HEK293 (cell line): Measurements from ENCODE around the gene RPP30.

ENCODE experiments used
- CTCF ChIA-PET: fragments of 350-600 bp; formaldehyde crosslinking; extraction: SDS; loops from one replicate; lab custom pipeline; 2021; ENCODE audit warnings: antibody characterized with exemption; lab: Yijun Ruan, JAX
- POLR2A ChIA-PET: fragments of 300-600 bp; formaldehyde crosslinking; extraction: SDS; loops from one replicate; lab custom pipeline; 2020; ENCODE audit warnings: antibody characterized with exemption, inconsistent platforms; lab: Yijun Ruan, JAX
- H3K27ac ChIP-seq: fragments of 200-500 bp; sonication (Bioruptor generic); 2 replicates; pipeline ENCODE4 v1.5.1; 2014; ENCODE audit warnings: low read depth, low read length, control low read depth, inconsistent platforms; ENCODE audit errors: extremely low read depth
- H3K36me3 ChIP-seq, 2 experiments: fragments of 200-500 bp in 1 of 2; sonication (Bioruptor generic) in 1 of 2; 1 replicate in 1 of 2; 2 replicates in 1 of 2; pipeline ENCODE4 v1.5.1; 2014 to 2017; ENCODE audit warnings: inconsistent platforms in 2 of 2, low read length in 2 of 2; ENCODE audit not compliant: control insufficient read depth in 2 of 2, insufficient read depth in 1 of 2
- H3K4me1 ChIP-seq: fragments of 200-500 bp; sonication (Bioruptor generic); 2 replicates; pipeline ENCODE4 v1.5.1; 2014; ENCODE audit warnings: mild to moderate bottlenecking, low read length, inconsistent platforms; ENCODE audit not compliant: control insufficient read depth, insufficient read depth
- H3K4me3 ChIP-seq: 2 replicates; pipeline ENCODE4 v1.5.1; 2011; ENCODE audit warnings: low read depth, mild to moderate bottlenecking, control low read depth, low read length, moderate library complexity
- H3K9me3 ChIP-seq: fragments of 200-500 bp; sonication (Bioruptor generic); 2 replicates; pipeline ENCODE4 v1.5.1; 2014; ENCODE audit warnings: low read depth, low read length, inconsistent platforms; ENCODE audit not compliant: control insufficient read depth, insufficient read depth
- GLI2 ChIP-seq: fragments of 450-650 bp; formaldehyde crosslinking; IDR thresholded peaks from 2 replicates; pipeline ENCODE4; 2017; ENCODE audit warnings: missing biosample characterization, missing genetic modification characterization, low read depth, borderline replicate concordance
- HOXD13 ChIP-seq: sonication (generic); formaldehyde crosslinking; IDR thresholded peaks from 2 replicates; pipeline ENCODE4 v1.8.0; 2022; ENCODE audit warnings: missing genetic modification reagents, borderline replicate concordance
- MEIS1 ChIP-seq: sonication (generic); formaldehyde crosslinking; IDR thresholded peaks from 2 replicates; pipeline ENCODE4 v1.8.1; 2022; ENCODE audit warnings: missing genetic modification reagents, mild to moderate bottlenecking, borderline replicate concordance
- SP3 ChIP-seq: fragments of 450-650 bp; formaldehyde crosslinking; IDR thresholded peaks from 2 replicates; pipeline ENCODE4 v1.5.1; 2016; ENCODE audit warnings: missing biosample characterization, missing genetic modification characterization
- YY1 ChIP-seq: fragments of 450-650 bp; formaldehyde crosslinking; IDR thresholded peaks from 2 replicates; pipeline ENCODE4 v1.5.1; 2018; ENCODE audit warnings: missing biosample characterization, missing genetic modification characterization
- ZBTB8A ChIP-seq: fragments of 450-650 bp; formaldehyde crosslinking; IDR thresholded peaks from 2 replicates; pipeline ENCODE4 v1.5.1; 2016; ENCODE audit warnings: missing biosample characterization, missing genetic modification characterization
- ZNF2 ChIP-seq: fragments of 450-650 bp; formaldehyde crosslinking; IDR thresholded peaks from 2 replicates; pipeline ENCODE4 v1.5.1; 2016; ENCODE audit warnings: missing biosample characterization, missing genetic modification characterization
- ZNF211 ChIP-seq: fragments of 450-650 bp; formaldehyde crosslinking; IDR thresholded peaks from 2 replicates; pipeline ENCODE4 v1.5.1; 2016; ENCODE audit warnings: low read depth, missing biosample characterization, missing genetic modification characterization
- ZNF221 ChIP-seq: fragments of 450-650 bp; formaldehyde crosslinking; IDR thresholded peaks from 2 replicates; pipeline ENCODE4 v1.5.1; 2017; ENCODE audit warnings: missing biosample characterization, missing genetic modification characterization, borderline replicate concordance
- ZNF366 ChIP-seq: fragments of 450-650 bp; formaldehyde crosslinking; conservative IDR thresholded peaks from 2 replicates; pipeline ENCODE4 v1.5.1; 2016; ENCODE audit warnings: missing biosample characterization, missing genetic modification characterization
- ZNF404 ChIP-seq: fragments of 450-650 bp; formaldehyde crosslinking; IDR thresholded peaks from 2 replicates; pipeline ENCODE4 v1.5.1; 2017; ENCODE audit warnings: missing biosample characterization, missing genetic modification characterization
- ZNF416 ChIP-seq: fragments of 450-650 bp; formaldehyde crosslinking; IDR thresholded peaks from 2 replicates; pipeline ENCODE4 v1.5.1; 2016; ENCODE audit warnings: missing biosample characterization, missing genetic modification characterization
- ZNF423 ChIP-seq: fragments of 450-650 bp; formaldehyde crosslinking; IDR thresholded peaks from 2 replicates; pipeline ENCODE4 v1.5.1; 2016; ENCODE audit warnings: missing biosample characterization, missing genetic modification characterization
- ZNF426 ChIP-seq: fragments of 450-650 bp; formaldehyde crosslinking; IDR thresholded peaks from 2 replicates; pipeline ENCODE4 v1.5.1; 2017; ENCODE audit warnings: missing biosample characterization, missing genetic modification characterization, mild to moderate bottlenecking, inconsistent platforms, moderate library complexity
- ZNF555 ChIP-seq: fragments of 450-650 bp; formaldehyde crosslinking; conservative IDR thresholded peaks from 2 replicates; pipeline ENCODE4 v1.5.1; 2017; ENCODE audit warnings: missing biosample characterization, mild to moderate bottlenecking, missing genetic modification characterization, inconsistent platforms
- ZNF670 ChIP-seq: fragments of 450-650 bp; formaldehyde crosslinking; IDR thresholded peaks from 2 replicates; pipeline ENCODE4 v1.5.1; 2016; ENCODE audit warnings: missing biosample characterization, missing genetic modification characterization, low read depth
- ZNF704 ChIP-seq: fragments of 450-650 bp; formaldehyde crosslinking; IDR thresholded peaks from 2 replicates; pipeline ENCODE4 v1.5.1; 2016; ENCODE audit warnings: missing biosample characterization, missing genetic modification characterization
- ZNF791 ChIP-seq: fragments of 450-650 bp; formaldehyde crosslinking; IDR thresholded peaks from 2 replicates; pipeline ENCODE4 v1.5.1; 2016; ENCODE audit warnings: missing biosample characterization, missing genetic modification characterization
- ZSCAN23 ChIP-seq: fragments of 450-650 bp; formaldehyde crosslinking; IDR thresholded peaks from 2 replicates; pipeline ENCODE4 v1.5.1; 2016; ENCODE audit warnings: missing biosample characterization, missing genetic modification characterization
- TF ChIP-seq, protein P1 (sequence below): fragments of 450-650 bp; formaldehyde crosslinking; IDR thresholded peaks from 2 replicates; pipeline ENCODE4 v1.5.0; 2017; ENCODE audit warnings: missing biosample characterization, missing genetic modification characterization, borderline replicate concordance
- TF ChIP-seq, protein P2 (sequence below): fragments of 450-650 bp; formaldehyde crosslinking; IDR thresholded peaks from 2 replicates; pipeline ENCODE4 v1.5.1; 2016; ENCODE audit warnings: missing biosample characterization, missing genetic modification characterization
- TF ChIP-seq, protein P3 (sequence below): fragments of 450-650 bp; formaldehyde crosslinking; IDR thresholded peaks from 2 replicates; pipeline ENCODE4 v1.5.1; 2016; ENCODE audit warnings: missing biosample characterization, missing genetic modification characterization

RPP30 gene

DNA sequence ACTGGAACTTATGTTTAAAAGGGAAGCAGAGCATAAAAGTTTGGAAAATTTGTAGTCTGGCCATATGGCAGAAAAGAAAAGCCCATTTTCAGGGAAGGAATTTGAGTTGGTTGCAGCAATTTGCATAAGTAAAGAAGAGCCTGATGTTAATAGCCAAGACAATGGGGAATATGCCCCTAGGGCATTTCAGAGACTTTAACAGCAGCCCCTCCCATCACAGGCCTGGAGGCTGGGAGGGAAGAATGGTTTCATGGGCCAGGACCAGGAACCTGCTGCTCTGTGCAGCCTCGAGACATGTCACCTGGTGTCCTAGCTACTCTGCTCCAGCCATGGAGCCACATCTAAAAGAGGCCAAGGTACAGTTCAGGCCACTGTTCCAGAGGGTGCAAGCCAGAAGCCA is 49.3 kb upstream of the RPP30 start:
- Histone ChIP-seq H3K9me3 (no peaks in the 10 kb centered on the region), H3K4me1 (no peaks in the 10 kb centered on the region), H3K4me3 (no peak overlapping the region), H3K27ac (no peak overlapping the region), H3K36me3 (no peaks in the 10 kb centered on the region)
- TF ChIP-seq ZNF704 (no peak), SP3 (tag by site-specific recombination) (no peak), ZNF791 (tag by site-specific recombination) (no peak), MEIS1 (CRISPR knock-in tag) (no peak), ZNF423 (no peak), ZNF404 (no peak), HOXD13 (CRISPR knock-in tag) (no peak), ZNF426 (no peak), YY1 (tag by site-specific recombination) (no peak), GLI2 (tag by site-specific recombination) (no peak), ZNF416 (no peak), ZNF211 (no peak), ZBTB8A (tag by site-specific recombination) (no peak), ZNF555 (tag by site-specific recombination) (no peak), ZSCAN23 (tag by site-specific recombination) (no peak)
- TF ChIP-seq, protein P1, sequence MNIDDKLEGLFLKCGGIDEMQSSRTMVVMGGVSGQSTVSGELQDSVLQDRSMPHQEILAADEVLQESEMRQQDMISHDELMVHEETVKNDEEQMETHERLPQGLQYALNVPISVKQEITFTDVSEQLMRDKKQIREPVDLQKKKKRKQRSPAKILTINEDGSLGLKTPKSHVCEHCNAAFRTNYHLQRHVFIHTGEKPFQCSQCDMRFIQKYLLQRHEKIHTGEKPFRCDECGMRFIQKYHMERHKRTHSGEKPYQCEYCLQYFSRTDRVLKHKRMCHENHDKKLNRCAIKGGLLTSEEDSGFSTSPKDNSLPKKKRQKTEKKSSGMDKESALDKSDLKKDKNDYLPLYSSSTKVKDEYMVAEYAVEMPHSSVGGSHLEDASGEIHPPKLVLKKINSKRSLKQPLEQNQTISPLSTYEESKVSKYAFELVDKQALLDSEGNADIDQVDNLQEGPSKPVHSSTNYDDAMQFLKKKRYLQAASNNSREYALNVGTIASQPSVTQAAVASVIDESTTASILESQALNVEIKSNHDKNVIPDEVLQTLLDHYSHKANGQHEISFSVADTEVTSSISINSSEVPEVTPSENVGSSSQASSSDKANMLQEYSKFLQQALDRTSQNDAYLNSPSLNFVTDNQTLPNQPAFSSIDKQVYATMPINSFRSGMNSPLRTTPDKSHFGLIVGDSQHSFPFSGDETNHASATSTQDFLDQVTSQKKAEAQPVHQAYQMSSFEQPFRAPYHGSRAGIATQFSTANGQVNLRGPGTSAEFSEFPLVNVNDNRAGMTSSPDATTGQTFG (tag by site-specific recombination): no peak
- TF ChIP-seq, protein P2, sequence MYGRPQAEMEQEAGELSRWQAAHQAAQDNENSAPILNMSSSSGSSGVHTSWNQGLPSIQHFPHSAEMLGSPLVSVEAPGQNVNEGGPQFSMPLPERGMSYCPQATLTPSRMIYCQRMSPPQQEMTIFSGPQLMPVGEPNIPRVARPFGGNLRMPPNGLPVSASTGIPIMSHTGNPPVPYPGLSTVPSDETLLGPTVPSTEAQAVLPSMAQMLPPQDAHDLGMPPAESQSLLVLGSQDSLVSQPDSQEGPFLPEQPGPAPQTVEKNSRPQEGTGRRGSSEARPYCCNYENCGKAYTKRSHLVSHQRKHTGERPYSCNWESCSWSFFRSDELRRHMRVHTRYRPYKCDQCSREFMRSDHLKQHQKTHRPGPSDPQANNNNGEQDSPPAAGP (tag by site-specific recombination): no peak
- CTCF ChIA-PET: no interaction called here
- POLR2A ChIA-PET: no interaction called here

DNA sequence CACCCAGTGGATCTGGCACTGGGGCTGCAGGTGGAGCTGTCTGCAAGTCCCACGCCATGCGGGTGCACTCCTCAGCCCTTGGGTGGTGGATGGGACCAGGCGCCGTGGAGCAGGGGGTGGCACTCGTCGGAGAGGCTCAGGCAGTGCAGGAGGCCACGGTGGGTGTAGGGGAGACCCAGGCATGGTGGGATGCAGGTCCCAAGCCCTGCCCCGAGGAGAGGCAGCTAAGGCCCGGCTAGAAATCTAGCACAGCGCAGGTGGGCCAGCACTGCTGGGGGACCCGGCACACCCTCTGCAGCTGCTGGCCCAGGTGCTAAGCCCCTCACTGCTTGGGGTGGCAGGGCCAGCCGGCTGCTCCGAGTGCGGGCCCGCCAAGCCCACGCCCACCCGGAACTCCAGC is 39.7 kb upstream of the RPP30 start:
- TF ChIP-seq, protein P3, sequence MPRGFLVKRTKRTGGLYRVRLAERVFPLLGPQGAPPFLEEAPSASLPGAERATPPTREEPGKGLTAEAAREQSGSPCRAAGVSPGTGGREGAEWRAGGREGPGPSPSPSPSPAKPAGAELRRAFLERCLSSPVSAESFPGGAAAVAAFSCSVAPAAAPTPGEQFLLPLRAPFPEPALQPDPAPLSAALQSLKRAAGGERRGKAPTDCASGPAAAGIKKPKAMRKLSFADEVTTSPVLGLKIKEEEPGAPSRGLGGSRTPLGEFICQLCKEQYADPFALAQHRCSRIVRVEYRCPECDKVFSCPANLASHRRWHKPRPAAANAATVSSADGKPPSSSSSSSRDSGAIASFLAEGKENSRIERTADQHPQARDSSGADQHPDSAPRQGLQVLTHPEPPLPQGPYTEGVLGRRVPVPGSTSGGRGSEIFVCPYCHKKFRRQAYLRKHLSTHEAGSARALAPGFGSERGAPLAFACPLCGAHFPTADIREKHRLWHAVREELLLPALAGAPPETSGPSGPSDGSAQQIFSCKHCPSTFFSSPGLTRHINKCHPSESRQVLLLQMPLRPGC (tag by site-specific recombination): no peak
- no peak for TF ChIP-seq ZNF221 (tag by site-specific recombination)
- no peak for TF ChIP-seq ZNF366 (tag by site-specific recombination)
- no peak for TF ChIP-seq ZNF670 (tag by site-specific recombination)
- TF ChIP-seq ZNF2: no peak
- H3K9me3 ChIP-seq: no peaks in the 10 kb centered on the region
- ChIA-PET POLR2A (no interaction called here), CTCF (no interaction called here)
- H3K4me1 ChIP-seq: no peaks in the 10 kb centered on the region
- no peak overlapping the region for H3K4me3 ChIP-seq
- no peak overlapping the region for H3K27ac ChIP-seq
- H3K36me3 ChIP-seq: no peaks in the 10 kb centered on the region
